Measurements from ENCODE around the gene RALBP1.

The RALBP1 gene

DNA sequence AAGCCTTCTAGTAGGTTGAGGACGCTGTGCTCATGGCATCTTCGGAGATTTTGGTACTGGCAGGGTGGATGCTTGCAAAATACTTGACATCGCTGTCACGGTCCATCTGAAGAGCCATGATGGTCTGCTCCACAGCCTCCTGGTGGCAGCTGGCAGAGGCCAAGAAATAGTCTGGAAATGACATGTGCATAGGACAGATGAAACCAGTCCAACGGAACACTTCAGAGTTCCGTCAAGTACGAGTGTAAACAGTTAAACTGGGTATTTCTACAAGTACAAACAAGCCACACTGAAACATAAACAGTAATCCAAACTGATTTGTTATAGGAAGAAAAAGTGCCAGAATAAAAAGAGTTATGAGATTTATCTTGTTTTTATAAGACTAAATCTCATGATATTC, 72.5 kb downstream of the RALBP1 start:
- no peak for DNase-seq (ENCODE audit: low spot score)

DNA sequence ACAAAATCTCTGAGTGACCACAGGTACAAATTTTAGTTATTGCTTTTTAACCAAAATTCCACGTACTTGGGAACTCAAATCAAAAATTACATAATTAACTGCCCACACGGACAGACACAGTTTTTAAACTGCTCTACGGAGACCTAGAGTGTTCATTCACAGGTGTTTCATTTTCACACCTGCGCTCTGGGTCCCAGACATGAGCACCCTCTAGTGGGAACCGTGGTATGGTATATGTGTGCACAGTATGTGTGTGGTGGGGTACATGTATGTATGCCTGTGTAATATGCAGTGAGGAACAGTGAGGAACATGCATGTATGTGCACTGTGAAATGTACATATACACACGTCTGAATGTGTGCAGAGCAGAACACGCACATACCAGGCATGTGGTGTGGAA, 74.1 kb downstream of the RALBP1 start:
- no peak for DNase-seq (ENCODE audit: low spot score)

DNA sequence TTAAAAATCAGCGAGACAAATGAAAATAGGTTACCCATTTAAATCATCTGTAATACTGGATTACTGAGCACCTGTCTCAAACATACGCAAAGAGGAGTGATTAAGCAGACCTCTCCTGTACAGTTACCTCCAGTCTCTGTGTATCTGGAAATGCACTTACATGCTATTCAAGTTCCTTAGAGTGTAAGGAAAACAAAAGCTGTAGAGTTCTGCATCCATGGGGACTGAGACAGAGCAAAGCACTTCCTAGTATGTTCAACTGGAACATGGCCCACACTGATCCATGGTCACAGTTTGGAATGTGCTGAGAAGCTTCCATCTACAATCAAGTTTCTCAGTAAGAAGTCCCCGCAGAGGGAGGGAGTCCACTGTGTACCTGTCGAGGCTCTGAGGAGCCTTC, 75.1 kb downstream of the RALBP1 start:
- DNase-seq (ENCODE audit: low spot score): no peak

DNA sequence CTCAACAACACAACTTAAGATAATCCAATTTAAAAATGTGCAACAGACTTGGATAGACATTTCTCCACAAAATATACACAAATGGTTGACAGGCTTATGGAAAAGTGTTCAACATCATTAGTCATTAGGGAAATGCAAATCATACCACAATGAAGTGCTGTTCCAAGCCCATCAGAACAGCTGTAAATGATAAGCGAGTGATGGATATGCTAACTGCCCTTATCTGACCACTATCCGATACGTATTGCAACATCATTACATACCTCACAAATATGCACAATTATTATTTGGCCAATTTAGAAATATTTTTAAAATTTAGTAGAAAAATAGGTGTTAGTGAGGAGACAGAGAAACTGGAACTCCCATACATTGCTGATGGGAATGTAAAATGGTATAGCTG, 76.9 kb downstream of the RALBP1 start:
- no peak for DNase-seq (ENCODE audit: low spot score)

DNA sequence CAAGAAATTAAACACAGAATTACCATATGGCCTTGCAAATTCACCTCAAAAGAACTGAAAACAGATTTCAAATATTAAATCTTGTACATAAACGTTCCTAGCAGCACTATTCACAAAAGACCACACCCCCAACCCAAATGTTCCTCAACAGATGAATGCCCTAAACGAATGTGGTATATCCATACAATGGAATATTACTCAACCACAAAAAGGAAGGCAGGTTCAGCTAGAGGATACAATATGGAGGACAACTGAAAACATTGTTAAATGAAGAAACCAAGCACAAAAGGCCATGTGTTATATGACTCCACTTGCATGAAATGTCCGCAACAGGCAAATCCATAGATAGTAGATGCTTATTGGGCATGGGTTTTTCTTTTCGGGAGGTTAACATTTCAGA, 77.3 kb downstream of the RALBP1 start:
- no peak for DNase-seq (ENCODE audit: low spot score)

DNA sequence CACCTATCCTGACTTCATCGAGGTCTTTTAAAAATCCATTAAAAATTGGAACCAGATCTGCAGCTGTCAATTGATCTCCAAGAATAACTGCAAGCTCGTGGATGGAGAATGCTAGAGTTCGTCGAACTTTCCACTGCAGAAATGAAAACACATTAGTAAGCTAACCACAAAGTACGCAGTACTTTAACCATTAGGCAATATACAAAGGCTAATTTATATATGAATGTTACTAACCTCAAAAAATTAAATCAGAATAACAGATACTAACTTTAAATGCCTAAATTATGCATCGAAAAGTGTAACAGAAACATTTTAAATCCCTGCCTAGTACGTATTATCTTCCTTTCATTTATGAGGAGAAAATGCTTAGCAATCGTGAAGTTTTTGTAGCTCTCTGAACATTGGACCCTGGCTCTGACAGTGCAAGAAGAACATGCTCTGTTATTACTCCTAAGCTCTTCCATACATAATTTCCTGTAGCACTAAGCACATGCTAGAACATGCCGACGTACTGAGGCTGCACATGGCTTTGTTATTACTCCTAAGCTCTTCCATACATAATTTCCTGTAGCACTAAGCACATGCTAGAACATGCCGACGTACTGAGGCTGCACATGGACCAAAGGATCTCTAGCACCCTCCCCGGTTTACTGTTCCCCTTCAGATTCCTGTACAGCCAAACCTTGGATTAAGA, 82.1 kb downstream of the RALBP1 start:
- DNase-seq (ENCODE audit: low spot score): no peak

DNA sequence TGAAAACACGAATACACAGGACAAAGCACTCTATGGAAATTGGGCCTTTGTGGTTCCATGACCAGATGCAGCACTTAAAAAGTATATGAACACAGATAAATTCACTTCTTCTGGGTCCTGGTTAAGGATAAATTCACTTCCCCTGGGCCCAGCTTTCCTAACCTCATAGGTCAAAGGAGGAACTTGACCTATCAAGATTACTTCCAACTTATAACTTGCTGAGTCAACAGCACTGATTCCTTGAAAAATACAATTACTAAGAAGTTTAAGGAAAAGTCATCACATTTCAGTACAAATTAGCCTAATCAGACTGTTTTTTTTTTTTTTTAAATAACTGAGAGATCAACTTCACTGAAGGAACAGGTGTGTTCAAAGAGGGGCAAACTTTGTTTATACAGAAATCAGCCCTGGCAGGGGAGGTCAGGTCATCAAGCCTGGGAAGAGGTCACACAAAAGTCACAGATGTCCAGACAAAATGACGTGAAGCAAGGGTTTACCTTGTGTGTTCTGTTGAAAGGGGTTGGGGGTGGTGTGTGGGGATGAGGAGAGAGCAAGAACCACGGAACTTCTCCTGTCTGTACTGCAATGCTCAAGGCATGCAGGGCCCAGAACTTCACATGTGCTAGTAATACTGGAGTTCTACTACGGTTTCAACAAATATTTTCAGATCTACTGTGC, 83.2 kb downstream of the RALBP1 start:
- DNase-seq (ENCODE audit: low spot score): no peak

DNA sequence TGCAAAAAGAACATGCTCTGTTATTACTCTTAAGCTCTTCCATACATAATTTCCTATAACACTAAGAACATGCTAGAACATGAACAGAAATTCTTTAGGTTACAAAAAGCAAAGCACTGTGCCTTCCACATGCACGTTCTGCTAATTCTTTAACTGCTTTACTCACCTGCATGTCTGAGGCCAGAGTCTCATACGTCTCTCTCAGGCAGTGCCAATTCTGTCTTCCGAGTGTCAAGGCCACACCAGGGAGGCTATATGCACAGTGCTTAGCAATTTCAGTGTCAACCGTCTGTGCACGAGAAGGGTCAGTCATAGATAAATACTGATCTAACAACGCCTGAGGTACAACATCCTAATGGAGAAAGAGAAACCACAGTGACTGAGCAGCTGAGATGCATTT, 83.9 kb downstream of the RALBP1 start:
- DNase-seq (ENCODE audit: low spot score): no peak

DNA sequence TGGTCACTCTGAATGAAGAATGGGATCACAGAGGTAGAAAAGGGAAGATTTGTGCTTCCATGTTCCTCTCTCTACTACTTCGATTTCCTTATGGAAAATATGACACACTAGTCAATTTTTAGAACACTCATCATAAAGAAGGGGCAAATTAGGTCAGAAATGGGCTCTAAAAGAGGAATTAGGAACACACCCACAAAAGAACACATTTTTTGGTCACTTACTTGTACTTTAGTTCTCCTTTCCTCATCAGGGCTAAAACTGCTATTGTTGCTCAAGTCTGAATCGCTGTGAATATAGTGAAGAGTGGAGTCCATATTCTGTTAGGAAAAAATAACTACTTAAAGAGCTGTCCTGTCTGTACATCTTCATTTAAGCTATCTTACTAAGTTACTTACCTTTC, 86.4 kb downstream of the RALBP1 start:
- DNase-seq (ENCODE audit: low spot score): no peak

DNA sequence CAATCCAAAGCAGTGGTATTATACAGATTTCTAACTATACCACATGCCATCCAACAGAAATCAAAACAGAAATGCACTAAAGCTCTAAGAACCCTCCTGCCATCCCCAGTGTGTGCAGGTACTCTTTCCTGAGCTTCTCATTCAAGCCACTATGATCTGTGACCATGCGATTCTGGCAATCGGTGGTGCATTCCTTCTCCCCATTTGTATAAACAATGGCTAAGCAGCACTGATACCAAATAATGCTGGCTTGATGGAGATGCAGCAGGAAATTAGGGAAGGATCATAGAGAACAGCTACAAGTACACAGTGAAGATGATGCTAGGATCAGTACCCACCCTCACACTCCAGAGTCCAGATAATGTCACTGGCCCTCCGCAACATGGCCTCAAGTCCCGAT, 87.3 kb downstream of the RALBP1 start:
- DNase-seq (ENCODE audit: low spot score): no peak

DNA sequence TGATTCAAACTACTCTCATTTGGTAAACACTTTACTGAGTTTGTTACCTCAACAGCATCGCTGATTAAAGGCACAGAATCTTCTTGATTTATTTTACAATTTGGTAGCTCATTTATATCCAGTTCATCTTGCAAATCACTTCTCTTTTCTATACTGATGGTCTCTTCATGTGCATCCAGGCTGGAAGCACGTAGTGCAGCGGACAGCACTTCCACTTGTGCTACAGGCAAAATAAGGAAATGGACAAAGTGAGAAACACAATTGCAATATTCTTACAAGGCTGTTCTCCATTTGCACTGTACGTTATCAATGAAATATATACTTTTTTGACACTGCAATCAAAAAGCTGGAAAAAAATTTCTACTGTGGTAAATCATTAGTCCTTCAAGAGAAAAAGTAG, 88.0 kb downstream of the RALBP1 start:
- no peak for DNase-seq (ENCODE audit: low spot score)

DNA sequence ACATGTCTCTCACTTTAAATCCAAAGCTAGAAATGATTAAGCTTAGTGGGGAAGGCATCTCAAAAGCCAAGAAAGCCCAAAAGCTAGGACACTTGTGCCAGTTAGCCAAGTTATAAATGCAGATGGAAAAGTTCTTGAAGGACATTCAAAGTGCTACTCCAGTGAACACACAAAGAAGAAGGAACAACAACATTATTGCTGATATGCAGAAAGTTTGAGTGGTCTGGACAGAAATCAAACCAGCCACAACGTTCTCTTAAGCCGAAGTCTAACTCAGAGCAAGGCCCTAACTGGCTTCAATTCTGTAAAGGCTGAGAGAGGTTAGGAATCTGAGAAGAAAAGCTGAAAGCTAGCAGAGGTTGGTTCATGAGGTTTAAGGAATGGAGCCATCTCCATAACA, 90.1 kb downstream of the RALBP1 start:
- no peak for DNase-seq (ENCODE audit: low spot score)

DNA sequence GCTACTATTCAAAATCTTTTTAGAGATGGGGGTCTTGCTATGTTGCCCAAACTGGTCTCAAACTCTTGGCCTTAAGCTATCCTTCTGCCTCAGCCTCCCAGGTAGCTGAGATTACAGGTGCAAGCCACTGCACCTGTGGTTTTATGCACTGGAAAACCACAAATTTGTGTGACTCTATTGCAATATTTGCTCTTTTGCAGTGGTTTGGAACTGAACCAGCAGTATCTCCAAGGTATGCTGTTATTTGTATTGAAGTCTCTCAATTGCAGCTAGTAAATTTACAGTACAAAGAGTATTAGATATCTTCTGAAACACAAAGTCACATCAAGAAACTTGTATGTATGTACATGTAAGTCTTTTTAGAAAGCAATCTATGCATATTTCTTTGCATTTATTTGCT, 92.9 kb downstream of the RALBP1 start:
- no peak for DNase-seq (ENCODE audit: low spot score)

DNA sequence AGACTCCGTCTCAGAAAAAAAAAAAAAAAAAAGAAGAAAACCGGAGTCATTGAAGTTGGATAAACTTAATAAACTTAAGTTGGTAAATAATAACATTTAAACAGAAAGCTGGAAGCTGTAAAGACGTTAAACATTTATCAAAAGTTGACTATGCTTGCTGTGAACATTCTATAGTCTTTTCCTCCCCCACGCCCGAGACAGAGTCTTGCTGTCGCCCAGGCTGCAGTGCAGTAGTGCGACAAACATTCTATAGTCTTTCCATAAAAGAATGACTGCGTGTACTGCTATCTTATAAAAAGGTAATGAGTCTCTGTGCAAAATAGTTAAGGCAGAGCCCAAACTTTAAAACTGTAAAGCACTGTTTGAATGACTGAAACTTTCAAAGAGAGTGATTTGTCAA, 93.9 kb downstream of the RALBP1 start:
- no peak for DNase-seq (ENCODE audit: low spot score)

DNA sequence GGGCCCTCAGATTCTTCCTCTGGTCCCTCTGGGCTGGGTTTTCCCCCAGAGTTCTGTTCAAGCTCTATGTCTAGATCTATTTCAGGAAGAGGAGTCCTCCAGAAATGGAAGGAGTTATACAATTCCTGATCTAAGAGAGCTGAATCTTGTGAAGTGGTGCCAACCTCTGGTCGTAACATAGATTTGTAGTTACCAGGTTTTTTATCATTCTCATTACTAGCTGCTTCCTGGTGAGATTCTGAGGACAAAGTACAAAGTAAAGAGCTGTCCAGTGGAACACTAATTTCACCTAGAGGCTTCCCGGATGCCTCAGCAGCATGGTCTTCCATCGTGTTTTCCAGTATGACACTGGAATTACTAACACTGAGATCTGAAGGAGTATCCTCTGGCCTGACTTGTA, 94.9 kb downstream of the RALBP1 start:
- no peak for DNase-seq (ENCODE audit: low spot score)

DNA sequence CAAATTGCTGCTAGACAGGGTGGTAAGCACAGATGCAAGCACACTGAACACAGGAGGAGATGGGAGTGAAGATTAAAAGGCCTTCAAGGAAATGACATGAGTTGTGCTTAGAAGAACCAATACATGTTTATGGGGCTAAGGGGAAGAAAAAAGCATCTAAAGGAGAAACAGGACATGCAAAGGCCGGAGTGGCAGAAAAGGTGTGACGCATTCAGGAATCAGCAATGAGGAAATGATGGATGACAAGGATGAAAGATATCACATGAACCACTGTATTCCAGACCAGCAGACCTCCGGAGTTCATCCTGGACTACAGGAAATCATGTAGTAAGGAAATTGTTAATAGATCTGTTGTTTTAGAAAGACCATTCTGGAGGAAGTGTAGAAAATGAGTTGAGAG, 96.2 kb downstream of the RALBP1 start:
- DNase-seq (ENCODE audit: low spot score): no peak

DNA sequence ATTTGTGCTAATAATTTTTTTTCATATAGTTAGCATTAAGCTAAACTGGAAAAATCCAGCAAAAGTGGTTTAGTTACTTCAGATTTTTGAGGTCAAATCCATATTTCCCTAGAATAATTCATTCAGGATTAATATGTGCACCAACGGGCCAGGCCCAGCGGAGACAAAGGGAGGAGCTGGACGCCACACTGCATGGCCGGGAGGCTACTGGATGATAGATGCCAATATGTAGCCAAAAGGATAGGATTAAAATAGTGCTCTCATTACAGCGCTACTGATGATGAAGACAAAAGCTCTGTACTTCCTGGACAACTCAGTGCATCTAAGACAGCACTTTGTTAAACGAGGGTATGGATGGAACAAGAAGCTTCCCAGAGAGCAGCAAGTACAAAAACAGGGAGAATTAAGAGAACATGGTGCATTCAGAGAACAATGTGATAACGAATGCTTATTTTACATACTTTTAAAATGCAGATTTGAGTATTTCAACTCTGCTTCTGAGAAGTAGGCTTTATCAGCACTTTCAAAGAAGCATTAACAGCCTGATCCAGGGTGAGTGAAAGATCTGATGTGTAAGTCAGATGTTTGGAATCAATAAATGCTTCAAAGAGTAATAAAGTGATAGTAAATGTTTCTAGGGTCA, 99.3 kb downstream of the RALBP1 start:
- no peak for DNase-seq (ENCODE audit: low spot score)

DNA sequence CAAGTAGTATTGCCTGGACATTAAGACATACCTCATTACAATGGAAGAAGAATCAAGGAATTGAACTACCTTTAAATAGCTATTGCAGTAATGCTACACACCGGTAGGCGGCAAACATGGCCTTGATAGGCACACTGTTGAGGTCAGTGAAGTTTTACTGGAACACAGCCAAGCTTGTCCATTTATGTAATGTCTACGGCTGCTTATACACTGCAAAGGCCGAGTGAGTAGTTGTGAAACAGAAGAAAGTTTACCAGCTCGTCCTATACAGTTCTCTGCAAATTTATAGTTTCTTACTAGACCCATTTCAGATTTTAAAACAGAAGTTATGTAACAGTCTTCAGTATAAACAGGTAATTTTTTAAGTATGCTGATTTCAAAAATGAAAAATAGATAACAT, 100.2 kb downstream of the RALBP1 start:
- no peak for DNase-seq (ENCODE audit: low spot score)

DNA sequence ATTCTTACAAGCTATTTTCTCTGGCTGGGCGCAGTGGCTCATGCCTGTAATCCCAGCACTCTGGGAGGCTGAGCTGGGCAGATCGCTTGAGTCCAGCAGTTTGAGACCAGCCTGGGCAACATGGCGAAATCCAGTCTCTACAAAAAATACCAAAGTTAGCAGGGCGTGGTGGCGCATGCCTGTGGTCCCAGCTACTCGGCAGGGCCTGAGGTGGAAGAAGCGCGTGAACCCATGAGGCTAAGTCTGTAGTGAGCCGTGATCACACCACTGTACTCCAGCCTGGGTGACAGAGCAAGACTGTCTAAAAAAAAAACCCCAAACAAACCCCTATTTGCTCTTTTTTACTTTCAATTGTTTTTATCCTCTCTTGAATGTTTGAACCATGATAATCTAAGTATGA, 102.0 kb downstream of the RALBP1 start:
- DNase-seq (ENCODE audit: low spot score): no peak

DNA sequence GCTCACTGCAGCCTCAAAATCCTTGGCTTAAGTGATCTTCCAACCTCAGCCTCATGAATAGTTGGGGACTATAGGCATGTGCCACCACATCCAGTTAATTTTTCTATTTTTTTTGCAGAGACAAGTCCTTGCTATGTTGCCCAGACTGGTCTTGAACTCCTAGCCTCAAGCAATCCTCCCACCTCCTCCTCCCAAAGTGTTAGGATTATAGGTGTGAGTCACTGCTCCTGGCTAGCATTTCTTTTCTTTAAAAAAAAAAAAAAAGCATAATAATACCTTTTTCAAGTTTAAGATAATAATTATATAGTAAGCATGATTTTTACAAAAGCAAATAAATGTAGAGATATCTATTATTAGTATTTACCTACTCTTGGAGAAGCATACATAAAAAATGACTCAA, 103.0 kb downstream of the RALBP1 start:
- DNase-seq (ENCODE audit: low spot score): no peak

DNA sequence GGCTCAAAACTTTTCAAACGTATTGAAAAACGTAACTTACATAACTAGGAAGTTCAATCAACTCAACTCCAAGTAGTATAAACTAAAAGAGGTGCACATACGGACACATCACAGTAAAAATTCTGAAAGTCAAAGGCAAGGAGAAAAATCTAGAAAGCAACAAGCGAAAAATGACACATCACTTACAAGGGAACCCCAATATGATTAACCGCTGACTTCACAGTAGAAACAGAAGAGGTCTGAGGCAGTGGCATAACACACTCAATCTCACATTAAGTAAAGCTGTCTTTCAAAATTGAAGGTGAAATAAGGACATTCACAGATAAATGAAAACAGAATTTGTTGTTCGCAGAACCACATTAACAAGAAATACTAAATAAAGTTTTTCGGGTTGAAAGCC, 106.4 kb downstream of the RALBP1 start:
- DNase-seq (ENCODE audit: low spot score): no peak

DNA sequence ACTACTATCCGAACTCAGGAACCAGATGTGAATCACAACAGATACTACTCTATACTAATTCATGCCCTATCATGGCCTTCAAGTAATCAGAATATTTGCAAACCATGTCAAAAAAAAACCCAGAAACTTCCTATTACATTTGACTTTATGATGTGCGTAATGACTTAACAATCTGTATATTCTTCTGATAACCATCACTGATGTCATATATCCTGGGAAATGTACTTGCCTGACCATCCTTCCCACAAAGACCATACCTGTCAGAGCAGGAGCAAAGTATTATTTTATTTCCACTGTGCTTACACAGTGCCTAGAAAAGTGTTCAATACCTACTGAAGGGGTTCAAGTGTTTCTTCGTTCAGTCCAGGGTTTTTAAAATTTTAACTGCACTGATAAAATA, 111.5 kb downstream of the RALBP1 start:
- no peak for DNase-seq (ENCODE audit: low spot score)
